DMS153 treated with DMSO at 0.1 percent for 48 hours (cell line): ENCODE results near the gene PPM1E.

Experiments
- DNase-seq: peaks from one replicate; lab custom pipeline; 2025; ENCODE audit not compliant: unreplicated experiment; lab: John Stamatoyannopoulos, UW

PPM1E gene

DNA sequence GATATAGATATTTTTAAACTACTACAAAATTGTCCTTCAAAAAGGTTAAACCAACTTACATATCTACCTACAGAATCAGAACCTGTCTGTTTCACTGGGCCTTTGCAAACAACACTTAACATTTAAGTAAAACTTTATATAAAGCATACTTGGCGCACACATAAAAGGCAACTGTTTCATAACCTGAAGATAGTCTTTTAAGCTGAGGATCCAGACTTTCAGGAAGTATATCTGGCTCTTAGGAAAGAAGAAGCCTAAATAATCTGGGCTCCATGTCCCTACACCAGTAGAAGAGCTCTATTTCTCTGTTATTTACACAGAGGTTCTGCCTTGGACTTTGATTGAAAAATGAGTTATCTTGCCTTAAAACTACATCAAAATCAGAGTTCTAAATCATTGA, 275.2 kb downstream of the PPM1E start:
- no peak for DNase-seq
